ENCODE data around the gene UNK.

- TF ChIP-seq EZH2 (IDR thresholded peaks at IDR 0.05; ENCODE audit: insufficient read depth, poor library complexity, severe bottlenecking) (no peak), EZH2phosphoT487 (IDR thresholded peaks at IDR 0.05; ENCODE audit: insufficient read depth, low read depth) (no peak)
Measured at GRCh38 chr17:75784473-75785015, at the start of gene UNK.
